Right hindlimb (tissue), 1 donor: ENCODE measurements around the gene RAD17.
A peak's percentile ranks its signal among the peaks of the same experiment; 100 is the strongest.
"Not testable (repeated sequence)": the region's sequence is repeated elsewhere in the genome, so short reads cannot be mapped to it uniquely, and the experiment has no call there.

Experiments used
- DNase-seq: peaks from one replicate; pipeline ENCODE4 v3.0.0-alpha.2; 2018

Gene RAD17

GRCh38 chr5:69404659-69405330 is 35.2 kb downstream of the RAD17 start:
- no peak for DNase-seq

- peak; percentile 38 for DNase-seq
Measured at GRCh38 chr5:69414885-69415583, 45.4 kb downstream of the RAD17 start, which contains the start of gene MARVELD2. Gene MARVELD2, plus strand, starts transcription at chr5:69415116. Its CDS starts 4,270 bp downstream, at chr5:69419386.

- no peak for DNase-seq
Measured at GRCh38 chr5:69415584-69415958, 46.0 kb downstream of the RAD17 start.

GRCh38 chr5:69416180-69416579 is 46.6 kb downstream of the RAD17 start:
- DNase-seq: no peak

GRCh38 chr5:69416699-69417098 is 47.1 kb downstream of the RAD17 start:
- DNase-seq: no peak

GRCh38 chr5:69418554-69418953 is 48.9 kb downstream of the RAD17 start:
- DNase-seq: no peak

- no peak for DNase-seq
Measured at GRCh38 chr5:69431424-69432303, 62.0 kb downstream of the RAD17 start.

GRCh38 chr5:69432412-69433206 is 63.0 kb downstream of the RAD17 start:
- DNase-seq: no peak

GRCh38 chr5:69435276-69435884 is 65.8 kb downstream of the RAD17 start:
- DNase-seq: not testable (repeated sequence)

GRCh38 chr5:69444127-69444754 is 74.6 kb downstream of the RAD17 start:
- DNase-seq: no peak

- no peak for DNase-seq
Measured at GRCh38 chr5:69449511-69449910, 79.9 kb downstream of the RAD17 start.

GRCh38 chr5:69450116-69450515 is 80.5 kb downstream of the RAD17 start:
- no peak for DNase-seq

- not testable (repeated sequence) for DNase-seq
Measured at GRCh38 chr5:69450527-69450926, 80.9 kb downstream of the RAD17 start.

- DNase-seq: no peak
Measured at GRCh38 chr5:69451941-69452647, 82.5 kb downstream of the RAD17 start.

GRCh38 chr5:69453487-69453886 is 83.9 kb downstream of the RAD17 start:
- not testable (repeated sequence) for DNase-seq

GRCh38 chr5:69454460-69455249 is 85.0 kb downstream of the RAD17 start:
- DNase-seq: no peak

GRCh38 chr5:69455428-69455988 is 85.9 kb downstream of the RAD17 start:
- not testable (repeated sequence) for DNase-seq

GRCh38 chr5:69462170-69462569 is 92.6 kb downstream of the RAD17 start:
- DNase-seq: no peak
